Panc1 (cell line): ENCODE measurements around the gene IGF2R. TPM values are rescaled to one million over a fixed set of nuclear protein-coding genes. Genes with fewer than 3 reads are reported as not detected.

ENCODE experiments used
- ATAC-seq: fragments of 200-7000 bp; cut with Tn5 transposase; 2 replicates; pipeline ENCODE4 v1.9.1; 2020; ENCODE audit warnings: mild to moderate bottlenecking, moderate library complexity
- BruUV-seq: library from RNA; stranded (reverse); fragments of 400-500 nt; replicated peaks from 2 replicates; lab custom pipeline; 2021; lab: Mats Ljungman, UMichigan
- CTCF ChIA-PET: fragments of 300-600 bp; sonication (Branson Sonifier 250); formaldehyde crosslinking; loops from one replicate; lab custom pipeline; 2022; ENCODE audit warnings: antibody characterized with exemption; lab: Charles Lee
- POLR2A ChIA-PET: fragments of 300-600 bp; sonication (Branson Sonifier 250); formaldehyde crosslinking; loops from one replicate; lab custom pipeline; 2022; ENCODE audit warnings: antibody characterized with exemption; lab: Charles Lee
- DNase-seq: peaks from one replicate; pipeline ENCODE4 v3.0.0-alpha.2; 2010; ENCODE audit warnings: low read depth, low spot score
- H3K27ac ChIP-seq: 2 replicates; pipeline ENCODE4 v1.5.1; 2011; ENCODE audit warnings: mild to moderate bottlenecking, low read length, inconsistent platforms
- H3K27me3 ChIP-seq: fragments of 200-500 bp; sonication (Bioruptor generic); 2 replicates; pipeline ENCODE4 v1.6.0; 2014; ENCODE audit warnings: low read length, inconsistent platforms; ENCODE audit not compliant: control insufficient read depth, insufficient read depth
- H3K36me3 ChIP-seq: fragments of 200-500 bp; sonication (Bioruptor generic); 2 replicates; pipeline ENCODE4 v1.5.1; 2014; ENCODE audit warnings: inconsistent platforms, mild to moderate bottlenecking, low read length, moderate library complexity; ENCODE audit not compliant: control insufficient read depth, insufficient read depth
- H3K4me1 ChIP-seq: 2 replicates; pipeline ENCODE4 v1.5.1; 2011; ENCODE audit warnings: inconsistent platforms, mild to moderate bottlenecking, low read length, moderate library complexity; ENCODE audit not compliant: control insufficient read depth, insufficient read depth
- H3K4me3 ChIP-seq, 2 experiments: 2 replicates each; pipeline ENCODE4 v1.5.1; 2011 to 2012; ENCODE audit warnings: low read depth in 2 of 2, low read length in 2 of 2, mild to moderate bottlenecking in 2 of 2, inconsistent platforms in 1 of 2, moderate library complexity in 1 of 2
- H3K9me3 ChIP-seq: fragments of 200-500 bp; sonication (Bioruptor generic); 2 replicates; pipeline ENCODE4 v1.5.1; 2014; ENCODE audit warnings: low read depth, mild to moderate bottlenecking, inconsistent platforms, low read length, moderate library complexity; ENCODE audit not compliant: control insufficient read depth, insufficient read depth
- POLR2AphosphoS5 ChIP-seq: IDR thresholded peaks from 2 replicates; pipeline ENCODE4 v1.6.1; 2012; ENCODE audit warnings: mild to moderate bottlenecking, low read depth, low read length, moderate library complexity
- SIN3A ChIP-seq: IDR thresholded peaks from 2 replicates; pipeline ENCODE4 v1.6.1; 2012; ENCODE audit warnings: low read depth, mild to moderate bottlenecking, low read length, moderate library complexity, borderline replicate concordance; ENCODE audit not compliant: insufficient read depth
- TCF7L2 ChIP-seq: IDR thresholded peaks from 2 replicates; pipeline ENCODE4 v1.6.1; 2011; ENCODE audit warnings: mild to moderate bottlenecking, low read depth, low read length, inconsistent platforms
- in situ Hi-C: cut with HindIII; loops from 2 replicates; pipeline ENCODE4 v1.10.0; 2016; ENCODE audit warnings: low sequenced_read_pairs, low pct_unique_long_range_greater_than_20kb
- intact Hi-C: fragments of 100-400 bp; cut with micrococcal nuclease; formaldehyde crosslinking; loops from one replicate; pipeline ENCODE4 v1.10.0; 2022; ENCODE audit not compliant: unreplicated experiment
- total RNA-seq: library from RNA; stranded (reverse); gene quantifications from one replicate; pipeline ENCODE4 v1.2.1, GENCODE V29; 2021; ENCODE audit not compliant: unreplicated experiment
- TF ChIP-seq, protein P1 (sequence below), 2 experiments: IDR thresholded peaks; 2 replicates each; pipeline ENCODE4 v1.6.1; 2011 to 2012; ENCODE audit warnings: low read depth in 2 of 2, control low read depth in 1 of 2, low read length in 1 of 2, mild to moderate bottlenecking in 1 of 2, moderate library complexity in 1 of 2; ENCODE audit not compliant: insufficient read depth in 1 of 2
- TF ChIP-seq, protein P2 (sequence below): fragments of 450-650 bp; IDR thresholded peaks from 2 replicates; pipeline ENCODE4 v1.5.1; 2017; ENCODE audit warnings: mild to moderate bottlenecking

IGF2R gene
- total RNA-seq, 1 experiment from 2014 or later, result 163 TPM

DNA sequence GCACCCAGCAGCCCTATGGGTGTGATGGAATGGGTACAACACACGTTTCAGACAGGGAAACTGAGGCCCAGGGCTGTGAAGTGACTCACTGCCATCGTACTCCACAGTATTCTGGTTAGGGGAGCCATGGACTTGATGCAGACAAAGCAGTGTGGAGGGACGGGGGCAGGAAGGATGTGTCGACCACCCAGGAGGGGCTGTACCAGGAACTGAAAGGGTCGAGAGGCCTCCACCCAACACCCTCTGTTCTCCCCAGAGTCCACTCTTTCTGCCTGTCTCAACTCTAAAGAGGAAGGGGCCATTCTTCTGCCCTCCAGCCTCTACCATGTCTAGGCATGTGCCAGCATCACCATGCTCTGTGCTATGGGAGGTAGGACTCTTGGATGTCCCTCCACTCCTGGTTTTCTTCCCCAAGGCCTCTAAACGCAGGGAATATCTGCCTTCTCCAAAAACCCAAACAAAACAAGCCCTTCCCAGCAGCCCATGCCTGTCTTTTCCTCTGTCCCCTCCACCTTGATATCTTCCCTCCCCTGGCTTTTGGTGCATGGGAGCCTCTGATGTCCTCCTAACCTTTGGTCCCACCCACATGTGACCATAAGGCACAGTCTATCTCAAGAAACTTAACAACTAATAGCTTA lies 160.1 kb downstream of the IGF2R start:
- Histone ChIP-seq H3K4me3 (no peak overlapping the region), H3K4me1 (no peaks in the 10 kb centered on the region), H3K27ac (no peak overlapping the region), H3K9me3 (no peaks in the 10 kb centered on the region), H3K27me3 (no peaks in the 10 kb centered on the region), H3K36me3 (no peaks in the 10 kb centered on the region)
- BruUV-seq, result no TSS peak
- in situ Hi-C loops, result no loop called here
- DNase-seq, result no peak
- ChIA-PET POLR2A (no interaction called here), CTCF (no interaction called here)
- no peak for ATAC-seq
- TF ChIP-seq SIN3A (no peak), TCF7L2 (no peak)
- TF ChIP-seq, protein P1, sequence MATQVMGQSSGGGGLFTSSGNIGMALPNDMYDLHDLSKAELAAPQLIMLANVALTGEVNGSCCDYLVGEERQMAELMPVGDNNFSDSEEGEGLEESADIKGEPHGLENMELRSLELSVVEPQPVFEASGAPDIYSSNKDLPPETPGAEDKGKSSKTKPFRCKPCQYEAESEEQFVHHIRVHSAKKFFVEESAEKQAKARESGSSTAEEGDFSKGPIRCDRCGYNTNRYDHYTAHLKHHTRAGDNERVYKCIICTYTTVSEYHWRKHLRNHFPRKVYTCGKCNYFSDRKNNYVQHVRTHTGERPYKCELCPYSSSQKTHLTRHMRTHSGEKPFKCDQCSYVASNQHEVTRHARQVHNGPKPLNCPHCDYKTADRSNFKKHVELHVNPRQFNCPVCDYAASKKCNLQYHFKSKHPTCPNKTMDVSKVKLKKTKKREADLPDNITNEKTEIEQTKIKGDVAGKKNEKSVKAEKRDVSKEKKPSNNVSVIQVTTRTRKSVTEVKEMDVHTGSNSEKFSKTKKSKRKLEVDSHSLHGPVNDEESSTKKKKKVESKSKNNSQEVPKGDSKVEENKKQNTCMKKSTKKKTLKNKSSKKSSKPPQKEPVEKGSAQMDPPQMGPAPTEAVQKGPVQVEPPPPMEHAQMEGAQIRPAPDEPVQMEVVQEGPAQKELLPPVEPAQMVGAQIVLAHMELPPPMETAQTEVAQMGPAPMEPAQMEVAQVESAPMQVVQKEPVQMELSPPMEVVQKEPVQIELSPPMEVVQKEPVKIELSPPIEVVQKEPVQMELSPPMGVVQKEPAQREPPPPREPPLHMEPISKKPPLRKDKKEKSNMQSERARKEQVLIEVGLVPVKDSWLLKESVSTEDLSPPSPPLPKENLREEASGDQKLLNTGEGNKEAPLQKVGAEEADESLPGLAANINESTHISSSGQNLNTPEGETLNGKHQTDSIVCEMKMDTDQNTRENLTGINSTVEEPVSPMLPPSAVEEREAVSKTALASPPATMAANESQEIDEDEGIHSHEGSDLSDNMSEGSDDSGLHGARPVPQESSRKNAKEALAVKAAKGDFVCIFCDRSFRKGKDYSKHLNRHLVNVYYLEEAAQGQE (IDR thresholded peaks at IDR 0.05; ENCODE audit: insufficient read depth in 1 of 2, low read depth in 2 of 2, low read length in 1 of 2), result no peak
- TF ChIP-seq, protein P2, sequence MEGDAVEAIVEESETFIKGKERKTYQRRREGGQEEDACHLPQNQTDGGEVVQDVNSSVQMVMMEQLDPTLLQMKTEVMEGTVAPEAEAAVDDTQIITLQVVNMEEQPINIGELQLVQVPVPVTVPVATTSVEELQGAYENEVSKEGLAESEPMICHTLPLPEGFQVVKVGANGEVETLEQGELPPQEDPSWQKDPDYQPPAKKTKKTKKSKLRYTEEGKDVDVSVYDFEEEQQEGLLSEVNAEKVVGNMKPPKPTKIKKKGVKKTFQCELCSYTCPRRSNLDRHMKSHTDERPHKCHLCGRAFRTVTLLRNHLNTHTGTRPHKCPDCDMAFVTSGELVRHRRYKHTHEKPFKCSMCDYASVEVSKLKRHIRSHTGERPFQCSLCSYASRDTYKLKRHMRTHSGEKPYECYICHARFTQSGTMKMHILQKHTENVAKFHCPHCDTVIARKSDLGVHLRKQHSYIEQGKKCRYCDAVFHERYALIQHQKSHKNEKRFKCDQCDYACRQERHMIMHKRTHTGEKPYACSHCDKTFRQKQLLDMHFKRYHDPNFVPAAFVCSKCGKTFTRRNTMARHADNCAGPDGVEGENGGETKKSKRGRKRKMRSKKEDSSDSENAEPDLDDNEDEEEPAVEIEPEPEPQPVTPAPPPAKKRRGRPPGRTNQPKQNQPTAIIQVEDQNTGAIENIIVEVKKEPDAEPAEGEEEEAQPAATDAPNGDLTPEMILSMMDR, result no peak
- intact Hi-C loops, result no loop called here

DNA sequence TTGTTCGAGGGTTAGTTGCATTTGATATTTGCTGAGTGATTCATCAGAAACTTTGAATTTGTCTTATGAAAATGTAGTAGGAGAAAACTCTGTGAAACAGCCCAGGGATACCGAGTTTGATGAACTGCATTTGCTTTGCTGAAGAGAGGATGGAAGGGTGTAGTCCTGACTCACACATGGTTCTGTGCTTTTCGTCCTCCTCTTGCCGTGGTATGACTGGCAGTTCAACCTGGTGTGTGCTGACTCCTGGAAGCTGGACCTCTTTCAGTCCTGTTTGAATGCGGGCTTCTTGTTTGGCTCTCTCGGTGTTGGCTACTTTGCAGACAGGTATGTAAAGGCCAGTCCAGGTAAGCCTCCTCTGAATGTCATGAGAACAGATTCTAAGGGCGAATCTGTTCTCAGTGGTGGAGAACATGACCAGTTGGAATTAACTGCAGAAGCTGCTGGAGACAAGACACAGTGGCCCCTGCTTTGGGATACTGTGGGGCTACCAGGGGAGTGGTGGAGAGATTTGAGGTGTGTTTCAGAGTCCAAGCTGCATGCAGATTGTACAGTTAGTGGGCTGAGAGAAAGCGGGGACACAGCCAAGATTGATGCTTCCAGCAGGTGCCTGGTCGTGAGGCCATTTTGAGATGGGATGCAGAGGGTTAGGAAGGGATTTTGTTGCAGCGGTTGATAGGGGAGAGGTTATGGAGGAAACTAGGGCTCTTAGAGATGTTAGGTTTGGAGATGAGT lies 161.2 kb downstream of the IGF2R start:
- BruUV-seq, result no TSS peak
- ChIA-PET POLR2A (no interaction called here), CTCF (no interaction called here)
- Histone ChIP-seq H3K9me3 (no peaks in the 10 kb centered on the region), H3K4me1 (no peaks in the 10 kb centered on the region), H3K27ac (no peak overlapping the region), H3K27me3 (no peaks in the 10 kb centered on the region), H3K4me3 (no peak overlapping the region), H3K36me3 (no peaks in the 10 kb centered on the region)
- TF ChIP-seq POLR2AphosphoS5 (no peak), TCF7L2 (no peak), SIN3A (no peak)
- TF ChIP-seq, protein P2, result no peak
- TF ChIP-seq, protein P1 (IDR thresholded peaks at IDR 0.05; ENCODE audit: insufficient read depth in 1 of 2, low read depth in 2 of 2, low read length in 1 of 2), result no peak
- intact Hi-C loops (no loop called here), in situ Hi-C loops (no loop called here)
- no peak for DNase-seq
- no peak for ATAC-seq
